GM04503 (cell line): ENCODE data around the gene HES5.

Experiments
- DNase-seq: peaks from one replicate; pipeline ENCODE4 v3.0.0-alpha.2; 2012; ENCODE audit warnings: low read depth

The HES5 gene

GRCh38 chr1:2546515-2547209 lies 16.6 kb upstream of the HES5 start:
- no peak for DNase-seq

- no peak for DNase-seq
Observed at GRCh38 chr1:2545754-2546514, 15.9 kb upstream of the HES5 start.

- DNase-seq: no peak
Observed at GRCh38 chr1:2544875-2545640, 15.0 kb upstream of the HES5 start.

- DNase-seq: no peak
Observed at GRCh38 chr1:2544093-2544874, 14.2 kb upstream of the HES5 start.

GRCh38 chr1:2543543-2544092 lies 13.6 kb upstream of the HES5 start:
- no peak for DNase-seq

- DNase-seq: no peak
Observed at GRCh38 chr1:2542246-2542915, 12.3 kb upstream of the HES5 start.

GRCh38 chr1:2541619-2542245 lies 11.7 kb upstream of the HES5 start:
- no peak for DNase-seq

GRCh38 chr1:2540816-2541492 lies 10.9 kb upstream of the HES5 start:
- DNase-seq: no peak

GRCh38 chr1:2539312-2539907 lies 9.3 kb upstream of the HES5 start:
- no peak for DNase-seq

GRCh38 chr1:2538872-2539271 lies 8.8 kb upstream of the HES5 start:
- no peak for DNase-seq

- no peak for DNase-seq
Observed at GRCh38 chr1:2538376-2538775, 8.3 kb upstream of the HES5 start.

- DNase-seq: no peak
Observed at GRCh38 chr1:2537784-2538115, 7.7 kb upstream of the HES5 start.

- no peak for DNase-seq
Observed at GRCh38 chr1:2535981-2536380, 5.9 kb upstream of the HES5 start.

- DNase-seq: no peak
Observed at GRCh38 chr1:2535455-2535854, 5.4 kb upstream of the HES5 start.

GRCh38 chr1:2534687-2535441 lies 4.8 kb upstream of the HES5 start:
- DNase-seq: no peak

- DNase-seq: no peak
Observed at GRCh38 chr1:2534315-2534686, 4.2 kb upstream of the HES5 start.

GRCh38 chr1:2533365-2533764 lies 3.3 kb upstream of the HES5 start:
- no peak for DNase-seq

- DNase-seq: no peak
Observed at GRCh38 chr1:2532485-2533160, 2.6 kb upstream of the HES5 start.
